Stimulated activated CD4-positive, alpha-beta T cell treated with anti-CD3 and anti-CD28 coated beads, Interleukin-4, amount 100 ng/mL, for 1 hour (primary cell): ENCODE measurements around the gene C11orf98.
"Not testable (repeated sequence)": the region's sequence is repeated elsewhere in the genome, so short reads cannot be mapped to it uniquely, and the experiment has no call there.

Experiments
- DNase-seq: peaks from one replicate; pipeline ENCODE4 v3.0.0-alpha.2; 2020

C11orf98 gene

DNA sequence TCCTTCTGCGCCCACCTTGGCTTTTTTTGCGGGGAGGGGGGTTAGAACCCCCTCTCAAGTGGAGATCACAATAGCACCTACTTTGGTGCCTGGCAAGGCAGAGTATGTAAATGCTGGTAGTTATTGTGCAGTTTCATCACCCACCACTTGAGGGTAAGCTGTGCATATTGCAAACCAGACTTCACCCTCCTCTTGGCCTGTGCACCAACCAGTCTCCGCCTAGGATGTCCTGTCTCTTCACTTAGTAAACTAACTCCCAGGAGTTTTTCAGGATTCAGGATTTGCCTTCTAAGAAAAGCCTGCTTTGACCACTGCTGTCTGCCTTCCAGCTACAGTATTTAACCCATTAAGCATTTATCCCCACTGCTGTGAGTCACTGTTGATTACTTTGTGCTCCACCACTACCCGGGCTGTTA lies 15.8 kb upstream of the C11orf98 start:
- no peak for DNase-seq

- peak; percentile 85 for DNase-seq
Measured at GRCh38 chr11:62678770-62679696, 14.0 kb upstream of the C11orf98 start, which contains the start of gene UBXN1. UBXN1 (minus strand) TSS chr11:62679073; CDS start chr11:62678923, 150 bp downstream.

DNA sequence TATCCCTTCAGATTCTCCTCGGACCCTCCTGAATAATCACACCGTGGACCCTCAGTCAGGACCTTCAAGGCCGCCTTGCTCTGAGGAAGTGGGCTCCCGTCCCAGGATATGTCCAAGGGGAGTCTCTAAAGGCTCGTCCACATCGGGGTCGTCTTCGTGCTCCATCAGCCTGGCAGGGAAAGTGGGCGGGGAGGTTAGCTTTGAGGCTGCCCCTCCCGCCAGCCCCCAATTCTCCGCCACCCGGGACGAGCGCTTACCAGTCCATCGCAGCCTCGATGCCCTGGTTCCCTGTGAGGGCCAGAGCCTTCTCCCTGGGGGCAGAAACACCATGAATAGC lies 13.4 kb upstream of the C11orf98 start:
- DNase-seq: no peak

DNA sequence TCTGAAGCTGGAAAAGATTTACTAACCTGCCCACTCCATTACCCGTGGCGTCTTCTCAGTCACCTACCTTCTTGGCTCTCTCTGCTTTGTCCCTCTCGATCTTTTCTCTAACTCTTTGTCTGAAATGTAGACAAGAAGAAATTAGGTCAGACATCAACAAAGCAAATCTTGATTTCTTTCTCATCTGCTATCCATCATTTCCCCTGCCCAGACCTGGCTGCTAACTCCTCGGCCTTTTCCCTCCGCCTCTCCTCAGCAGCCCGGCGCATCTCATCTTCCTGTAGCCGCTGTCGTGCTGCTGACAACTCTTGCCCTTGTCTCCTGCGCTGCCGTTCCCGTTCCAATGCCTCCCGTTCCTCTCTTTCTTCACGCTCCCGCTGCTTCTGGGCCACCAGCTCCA lies 12.7 kb upstream of the C11orf98 start:
- DNase-seq: no peak

- no peak for DNase-seq
Measured at GRCh38 chr11:62677156-62677555, 12.1 kb upstream of the C11orf98 start.

GRCh38 chr11:62676698-62677097 lies 11.7 kb upstream of the C11orf98 start:
- no peak for DNase-seq

- not testable (repeated sequence) for DNase-seq
Measured at GRCh38 chr11:62675415-62675814, 10.4 kb upstream of the C11orf98 start.

GRCh38 chr11:62673196-62673525 lies 8.2 kb upstream of the C11orf98 start:
- DNase-seq: no peak

DNA sequence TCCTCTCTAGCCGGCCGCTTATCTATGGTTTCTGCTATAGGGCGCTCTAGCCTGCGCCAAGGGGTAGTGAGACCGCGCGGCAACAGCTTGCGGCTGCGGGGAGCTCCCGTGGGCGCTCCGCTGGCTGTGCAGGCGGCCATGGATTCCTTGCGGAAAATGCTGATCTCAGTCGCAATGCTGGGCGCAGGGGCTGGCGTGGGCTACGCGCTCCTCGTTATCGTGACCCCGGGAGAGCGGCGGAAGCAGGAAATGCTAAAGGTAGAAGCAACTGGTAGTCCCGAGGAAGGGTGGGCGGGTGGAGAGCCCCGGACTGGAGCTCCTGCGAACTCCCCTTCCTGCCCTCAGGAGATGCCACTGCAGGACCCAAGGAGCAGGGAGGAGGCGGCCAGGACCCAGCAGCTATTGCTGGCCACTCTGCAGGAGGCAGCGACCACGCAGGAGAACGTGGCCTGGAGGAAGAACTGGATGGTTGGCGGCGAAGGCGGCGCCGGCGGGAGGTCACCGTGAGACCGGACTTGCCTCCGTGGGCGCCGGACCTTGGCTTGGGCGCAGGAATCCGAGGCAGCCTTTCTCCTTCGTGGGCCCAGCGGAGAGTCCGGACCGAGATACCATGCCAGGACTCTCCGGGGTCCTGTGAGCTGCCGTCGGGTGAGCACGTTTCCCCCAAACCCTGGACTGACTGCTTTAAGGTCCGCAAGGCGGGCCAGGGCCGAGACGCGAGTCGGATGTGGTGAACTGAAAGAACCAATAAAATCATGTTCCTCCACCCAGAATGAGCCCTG lies 6.8 kb upstream of the C11orf98 start, which contains the start of the genes LBHD1 and UQCC3:
LBHD1 (minus strand) TSS at position 660 of the 782 bp plus-strand sequence. CDS start 2,236 bp downstream, outside the sequence.
UQCC3 (plus strand) TSS at position 66 of the 782 bp plus-strand sequence; CDS start at position 139, 73 bp downstream.
- DNase-seq: peak; percentile 71

- no peak for DNase-seq
Measured at GRCh38 chr11:62671236-62671607, 6.2 kb upstream of the C11orf98 start.

DNA sequence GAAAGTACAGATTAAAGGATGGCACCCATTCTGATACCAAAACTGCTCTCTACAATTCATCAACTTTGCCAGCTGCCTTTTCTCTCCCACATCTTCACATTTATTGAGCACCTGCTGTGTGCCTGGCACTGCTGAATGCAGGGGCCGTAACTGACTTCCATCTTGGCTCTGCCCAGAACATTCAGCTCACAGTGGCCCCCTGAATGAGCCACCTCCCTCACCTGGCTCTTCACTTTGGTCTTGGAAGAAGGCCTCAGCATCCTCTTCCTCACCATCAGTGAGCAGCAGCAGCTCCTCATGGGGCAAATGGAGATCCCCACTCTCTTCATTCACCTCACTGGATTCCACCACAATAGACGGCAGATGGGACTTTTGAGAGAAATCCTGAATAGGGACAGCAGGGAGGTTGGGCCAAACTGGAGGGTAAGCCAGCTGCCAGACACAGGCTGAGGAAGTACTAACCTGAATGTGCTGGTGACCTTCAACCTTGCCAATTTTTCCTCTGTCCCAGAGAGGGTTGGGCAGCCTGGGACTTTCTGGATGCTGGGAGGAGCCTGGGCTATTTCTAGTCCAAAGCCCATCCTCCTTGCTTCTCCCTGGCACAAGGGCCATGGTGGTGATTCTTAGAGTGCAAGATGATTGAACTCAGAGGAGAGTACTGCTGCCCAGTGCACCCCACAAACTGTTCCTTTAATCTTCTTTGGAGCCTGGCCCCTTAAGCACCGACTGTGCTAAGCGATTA lies 4.6 kb upstream of the C11orf98 start:
- DNase-seq: no peak

- no peak for DNase-seq
Measured at GRCh38 chr11:62667460-62667859, 2.5 kb upstream of the C11orf98 start.

- DNase-seq: peak; percentile 21
Measured at GRCh38 chr11:62666259-62666926, 1.4 kb upstream of the C11orf98 start.

- DNase-seq: peak; percentile 70
Measured at GRCh38 chr11:62665599-62666258, 719 bp upstream of the C11orf98 start.

GRCh38 chr11:62664405-62665074 lies 470 bp downstream of the C11orf98 start:
- DNase-seq: peak; percentile 53

- no peak for DNase-seq
Measured at GRCh38 chr11:62656796-62657429, 8.1 kb downstream of the C11orf98 start.

GRCh38 chr11:62654297-62654696 lies 10.7 kb downstream of the C11orf98 start:
- DNase-seq: no peak

DNA sequence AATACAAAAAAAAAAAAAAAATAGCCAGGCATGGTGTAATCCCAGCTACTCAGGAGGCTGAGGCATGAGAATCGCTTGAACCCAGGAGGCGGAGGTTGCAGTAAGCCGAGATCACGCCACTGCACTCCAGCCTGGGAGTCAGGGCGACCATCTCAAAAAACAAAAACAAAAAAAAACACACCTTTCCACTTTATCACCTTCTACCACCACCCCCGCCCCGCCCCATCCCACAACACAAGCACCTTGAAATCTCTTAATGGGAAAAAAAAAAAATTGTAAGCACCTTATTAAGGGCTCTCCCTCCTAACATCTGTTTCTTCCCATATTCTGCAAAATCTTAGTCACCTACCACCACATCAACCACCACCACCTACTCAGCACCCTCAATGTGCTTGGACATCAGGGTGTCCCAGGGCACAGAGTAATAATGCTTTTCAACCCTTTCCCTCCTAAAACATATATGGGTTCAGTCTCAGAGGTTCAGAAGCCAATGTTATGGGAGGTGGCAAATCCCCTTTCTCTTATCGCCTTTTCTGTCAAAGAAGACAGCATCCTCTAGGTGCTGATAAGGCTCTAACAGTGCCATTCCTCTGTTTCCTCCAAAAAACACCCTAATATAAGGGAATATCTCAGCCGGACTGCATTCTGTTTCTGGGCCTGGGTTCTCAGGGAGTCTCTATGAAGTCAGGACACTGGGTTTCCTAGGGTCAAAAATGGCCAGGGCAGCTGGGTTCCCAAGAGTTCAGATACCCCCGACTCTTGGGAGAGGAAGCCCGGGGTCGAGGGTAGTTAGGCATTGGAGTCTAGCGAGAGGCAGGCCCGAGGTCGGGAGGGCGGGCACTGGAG lies 12.6 kb downstream of the C11orf98 start:
- DNase-seq: no peak

DNA sequence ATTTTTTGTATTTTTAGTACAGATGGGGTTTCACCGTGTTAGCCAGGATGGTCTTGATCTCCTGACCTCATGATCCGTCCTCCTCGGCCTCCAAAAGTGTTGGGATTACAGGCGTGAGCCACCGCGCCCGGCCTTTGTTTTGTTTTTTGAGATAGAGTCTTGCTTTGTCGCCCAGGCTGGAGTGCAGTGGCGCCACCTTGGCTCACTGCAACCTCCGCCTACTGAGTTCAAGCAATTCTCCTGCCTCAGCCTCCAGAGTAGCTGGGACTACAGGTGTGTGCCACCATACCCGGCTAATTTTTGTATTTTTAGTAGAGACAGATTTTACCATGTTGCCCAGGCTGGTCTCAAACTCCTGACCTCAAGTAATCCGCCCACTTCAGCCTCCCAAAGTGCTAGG lies 14.7 kb downstream of the C11orf98 start:
- not testable (repeated sequence) for DNase-seq

- no peak for DNase-seq
Measured at GRCh38 chr11:62649486-62649885, 15.5 kb downstream of the C11orf98 start.
